Activated naive CD4-positive, alpha-beta T cell treated with Interleukin-2 at 50 U/mL for 16 hours (primary cell): ENCODE data around the gene C1QTNF8.

ENCODE experiments used
- DNase-seq: peaks from one replicate; pipeline ENCODE4 v3.0.0-alpha.2; 2020

C1QTNF8 gene

DNA sequence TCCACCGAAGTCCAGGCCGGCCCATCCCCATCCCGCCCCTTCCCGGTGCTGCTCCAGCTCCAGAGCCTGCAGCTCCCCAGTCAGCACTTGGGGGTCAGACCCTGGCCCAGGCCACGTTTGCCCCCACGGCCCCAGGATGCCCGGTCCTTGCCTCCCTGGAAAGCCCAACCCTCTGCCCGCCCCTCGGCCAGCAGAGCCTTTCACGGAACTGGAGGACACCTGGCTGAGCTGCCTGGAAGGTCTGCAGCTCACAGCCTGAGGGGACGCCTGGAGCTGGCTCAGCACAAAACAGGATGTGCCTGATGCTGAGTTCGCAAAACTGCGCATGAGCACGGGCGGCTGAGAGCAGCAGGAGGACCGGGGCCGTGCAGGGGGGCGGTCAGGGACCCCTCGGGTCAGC, 53.2 kb downstream of the C1QTNF8 start:
- no peak for DNase-seq

DNA sequence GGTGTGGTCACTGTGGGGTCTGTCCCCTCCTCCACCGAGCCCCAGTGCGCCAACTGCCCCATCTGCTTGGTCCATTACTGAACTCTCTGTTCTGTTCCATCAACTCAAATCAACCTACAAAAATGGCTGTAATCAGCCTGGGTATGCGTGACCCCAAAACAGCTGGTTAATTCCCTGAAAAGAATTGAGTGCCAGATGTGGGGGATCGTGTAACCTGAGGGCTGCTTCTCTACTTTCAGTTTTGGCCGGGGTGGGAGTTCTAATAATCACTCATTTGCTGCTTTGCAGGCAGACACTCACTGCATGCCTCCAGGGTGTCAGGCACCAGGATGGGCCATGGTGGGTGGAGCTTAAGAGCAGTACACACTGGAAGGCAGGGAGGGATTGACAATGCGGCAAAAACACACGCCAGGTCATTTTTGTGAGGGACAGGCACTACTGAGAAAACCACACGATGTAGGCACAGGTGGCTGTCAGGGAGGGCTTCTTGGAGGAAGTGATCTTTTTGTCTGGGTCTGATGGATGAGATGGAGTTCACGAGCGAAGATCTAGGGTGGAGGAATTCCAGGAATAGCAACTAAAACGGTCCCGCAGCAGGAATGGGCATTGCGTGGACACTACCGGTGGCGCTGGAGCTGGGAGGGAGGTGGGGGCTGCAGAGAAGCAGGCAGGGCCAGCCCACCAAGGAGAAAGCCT, 53.8 kb downstream of the C1QTNF8 start:
- no peak for DNase-seq

DNA sequence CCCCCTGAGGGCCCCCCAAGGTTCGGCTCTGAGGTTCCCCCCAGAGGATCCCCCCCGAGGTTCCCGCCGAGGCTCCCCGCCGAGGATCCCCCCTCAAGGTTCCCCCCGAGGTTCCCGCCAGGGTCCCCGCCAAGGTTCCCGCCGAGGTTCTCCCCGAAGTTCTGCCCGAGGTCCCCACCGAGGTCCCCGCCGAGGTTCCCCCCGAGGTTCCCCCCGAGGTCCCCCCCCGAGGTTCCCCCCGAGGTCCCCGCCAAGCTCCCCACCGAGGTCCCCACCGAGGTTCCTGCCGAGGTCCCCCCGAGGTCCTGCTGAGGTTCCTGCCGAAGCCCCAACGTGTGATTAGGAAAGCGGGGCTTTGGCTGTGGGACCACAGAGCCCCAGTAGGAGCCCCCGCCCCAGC, 55.7 kb downstream of the C1QTNF8 start:
- no peak for DNase-seq

DNA sequence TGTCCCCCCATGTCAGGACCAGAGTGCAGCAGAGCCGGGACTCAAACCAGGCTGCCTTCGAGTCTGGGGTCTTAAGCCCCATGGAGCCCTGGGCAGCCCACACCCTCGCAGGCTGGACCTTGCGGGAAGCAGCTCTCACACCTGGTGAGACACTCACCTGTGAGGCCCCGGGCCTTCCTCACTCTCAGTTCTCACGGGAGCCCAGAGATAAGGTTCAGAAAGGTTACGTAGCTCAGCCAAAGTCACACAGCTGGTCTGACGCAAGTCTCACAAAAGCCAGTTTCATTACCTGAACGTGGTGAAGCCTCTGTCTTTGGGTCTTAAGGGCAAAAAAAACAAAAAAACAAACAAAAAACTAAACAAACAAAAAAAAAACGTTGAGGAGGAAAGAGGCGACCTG, 56.3 kb downstream of the C1QTNF8 start:
- DNase-seq: no peak

DNA sequence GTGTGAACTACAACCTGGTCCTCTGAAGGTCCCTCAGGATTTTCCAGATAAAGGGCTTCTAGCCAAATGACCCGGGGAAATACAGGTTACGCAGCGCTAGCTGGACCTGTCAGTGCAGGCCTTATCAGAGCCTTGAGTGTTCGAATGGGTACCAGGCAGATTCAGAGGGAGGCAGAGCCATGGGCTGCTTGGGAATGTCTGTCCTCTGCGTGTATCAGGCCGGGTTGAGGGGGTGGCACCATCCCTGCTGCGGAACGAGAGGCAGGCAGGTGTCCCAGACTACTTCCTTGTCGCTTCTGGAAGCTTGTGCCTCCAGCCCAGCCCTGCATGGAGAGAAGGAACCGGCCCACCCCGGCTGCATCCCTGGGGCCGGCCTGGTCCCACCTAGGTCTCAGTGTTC, 57.1 kb downstream of the C1QTNF8 start:
- no peak for DNase-seq
